Thoracic aorta (tissue), 2 donors: ENCODE results near the gene CTSC. TPM values are rescaled to one million over a fixed set of nuclear protein-coding genes. Genes with fewer than 3 reads are reported as not detected.

Experiments used
- ATAC-seq: fragments of 150-250 bp; one replicate; pipeline ENCODE4 v1.8.0; 2017; ENCODE audit warnings: low read depth; ENCODE audit not compliant: insufficient number of reproducible peaks, low FRiP score
- DNase-seq: peaks from one replicate; pipeline ENCODE4 v3.0.0-alpha.2; 2020; ENCODE audit warnings: low spot score
- H3K27ac ChIP-seq, 2 donors: fragments of 200-600 bp; sonication (generic); 1 replicate in 1 of 2; 2 replicates in 1 of 2; pipeline ENCODE4 v1.5.1; 2016; ENCODE audit warnings: mild to moderate bottlenecking in 2 of 2, moderate library complexity in 2 of 2
- H3K27me3 ChIP-seq: fragments of 200-600 bp; sonication (generic); replicated peaks from 2 replicates; pipeline ENCODE4 v1.6.0; 2016; ENCODE audit warnings: mild to moderate bottlenecking; ENCODE audit not compliant: insufficient read depth
- H3K36me3 ChIP-seq: fragments of 200-600 bp; sonication (generic); one replicate; pipeline ENCODE4 v1.5.1; 2016
- H3K4me1 ChIP-seq, 2 donors: fragments of 200-600 bp; sonication (generic); 1 replicate in 1 of 2; 2 replicates in 1 of 2; pipeline versions ENCODE4 v1.5.1 to v1.6.0; 2016; ENCODE audit warnings: low read depth in 2 of 2, mild to moderate bottlenecking in 1 of 2; ENCODE audit not compliant: control insufficient read depth in 1 of 2
- H3K4me3 ChIP-seq: fragments of 200-600 bp; sonication (generic); 2 replicates; pipeline ENCODE4 v1.5.1; 2016; ENCODE audit warnings: mild to moderate bottlenecking
- H3K9me3 ChIP-seq: fragments of 200-600 bp; sonication (generic); 2 replicates; pipeline ENCODE4 v1.5.1; 2016
- total RNA-seq, 2 donors: library from RNA; depleted of rRNA; stranded (reverse); fragments of >200 nt; gene quantifications; one replicate each; pipeline versions ENCODE4 v1.1.0 to v1.2.3, GENCODE V29; 2016
- TF ChIP-seq, protein P1 (sequence below): fragments of 200-600 bp; sonication (generic); IDR thresholded peaks from one replicate; pipeline ENCODE4 v1.5.1; 2019; ENCODE audit warnings: antibody characterized with exemption

CTSC gene
- total RNA-seq, 2 donors from 2014 or later = 49.0 to 91.1 TPM

DNA sequence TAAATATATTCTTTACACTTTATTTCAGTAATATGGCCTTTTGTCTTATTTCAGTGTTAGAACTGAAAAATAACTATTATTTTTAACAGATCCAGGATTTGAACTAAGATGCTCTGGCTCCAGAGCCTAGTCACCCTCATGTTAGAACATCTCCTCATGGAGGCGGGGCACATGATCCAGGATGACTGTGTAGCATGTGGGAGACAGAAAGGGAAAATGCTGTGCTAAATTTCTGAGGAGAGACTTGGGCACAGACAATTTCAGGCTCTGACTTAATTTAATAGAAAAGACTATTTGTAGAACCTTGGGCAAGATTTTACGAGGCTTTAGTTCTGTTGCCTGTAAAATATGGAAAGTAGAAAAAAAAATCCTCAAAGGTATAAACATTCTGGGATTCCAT, 24.1 kb downstream of the CTSC start:
- Histone ChIP-seq H3K27ac (no peak overlapping the region), H3K4me1 (peaks cover 13 to 42% of the 10 kb centered on the region in 2 donors), H3K36me3 (no peaks in the 10 kb centered on the region), H3K27me3 (no peaks in the 10 kb centered on the region), H3K4me3 (no peak overlapping the region), H3K9me3 (no peaks in the 10 kb centered on the region)
- ATAC-seq (no peak), DNase-seq (no peak)
- TF ChIP-seq, protein P1, sequence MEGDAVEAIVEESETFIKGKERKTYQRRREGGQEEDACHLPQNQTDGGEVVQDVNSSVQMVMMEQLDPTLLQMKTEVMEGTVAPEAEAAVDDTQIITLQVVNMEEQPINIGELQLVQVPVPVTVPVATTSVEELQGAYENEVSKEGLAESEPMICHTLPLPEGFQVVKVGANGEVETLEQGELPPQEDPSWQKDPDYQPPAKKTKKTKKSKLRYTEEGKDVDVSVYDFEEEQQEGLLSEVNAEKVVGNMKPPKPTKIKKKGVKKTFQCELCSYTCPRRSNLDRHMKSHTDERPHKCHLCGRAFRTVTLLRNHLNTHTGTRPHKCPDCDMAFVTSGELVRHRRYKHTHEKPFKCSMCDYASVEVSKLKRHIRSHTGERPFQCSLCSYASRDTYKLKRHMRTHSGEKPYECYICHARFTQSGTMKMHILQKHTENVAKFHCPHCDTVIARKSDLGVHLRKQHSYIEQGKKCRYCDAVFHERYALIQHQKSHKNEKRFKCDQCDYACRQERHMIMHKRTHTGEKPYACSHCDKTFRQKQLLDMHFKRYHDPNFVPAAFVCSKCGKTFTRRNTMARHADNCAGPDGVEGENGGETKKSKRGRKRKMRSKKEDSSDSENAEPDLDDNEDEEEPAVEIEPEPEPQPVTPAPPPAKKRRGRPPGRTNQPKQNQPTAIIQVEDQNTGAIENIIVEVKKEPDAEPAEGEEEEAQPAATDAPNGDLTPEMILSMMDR = no peak

DNA sequence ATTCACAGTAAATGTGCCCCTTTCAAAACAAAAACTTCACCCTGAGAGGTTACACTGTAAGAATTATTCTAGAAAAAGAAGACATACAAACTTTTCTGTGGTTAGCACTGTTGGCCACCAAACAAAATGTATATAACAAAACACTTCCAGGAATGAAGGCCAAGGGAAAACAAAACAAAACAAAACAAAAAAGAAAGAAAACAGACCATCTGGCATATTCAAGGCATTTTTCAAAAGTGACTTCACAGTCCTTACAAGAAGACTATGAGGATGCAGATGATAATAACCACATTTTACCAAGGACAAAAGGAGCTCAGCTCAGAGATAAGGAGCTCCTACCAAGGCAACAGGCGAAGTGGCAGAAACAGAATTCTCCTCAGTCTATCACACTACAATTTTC, 24.9 kb downstream of the CTSC start:
- DNase-seq (no peak), ATAC-seq (no peak)
- H3K9me3 ChIP-seq = no peaks in the 10 kb centered on the region
- no peaks in the 10 kb centered on the region for H3K27me3 ChIP-seq
- no peak overlapping the region for H3K4me3 ChIP-seq
- H3K4me1 ChIP-seq = peaks cover 13 to 34% of the 10 kb centered on the region in 2 donors
- H3K36me3 ChIP-seq = no peaks in the 10 kb centered on the region
- H3K27ac ChIP-seq = no peak overlapping the region
- TF ChIP-seq, protein P1 = no peak

DNA sequence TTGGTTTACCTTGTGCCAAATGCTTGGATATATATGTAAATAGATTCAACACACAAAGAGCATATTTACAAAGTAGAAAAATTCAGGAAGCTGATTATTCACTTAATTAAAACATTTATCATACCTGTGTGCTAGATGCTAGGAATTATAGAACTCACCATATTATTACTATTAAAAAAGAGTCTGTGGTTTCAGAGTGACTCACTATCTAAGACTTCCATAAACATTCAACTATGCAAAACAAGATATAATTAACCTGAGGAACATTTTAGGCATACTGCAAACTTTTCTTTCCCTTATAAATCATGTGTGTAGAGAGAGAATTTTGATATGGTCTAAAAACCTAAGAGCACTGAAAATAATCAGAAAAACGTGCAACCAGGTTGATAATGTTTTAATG, 27.3 kb downstream of the CTSC start:
- Histone ChIP-seq H3K9me3 (no peaks in the 10 kb centered on the region), H3K27me3 (no peaks in the 10 kb centered on the region), H3K36me3 (no peaks in the 10 kb centered on the region), H3K4me1 (peaks cover 13 to 30% of the 10 kb centered on the region in 2 donors), H3K27ac (no peak overlapping the region), H3K4me3 (no peak overlapping the region)
- TF ChIP-seq, protein P1 = no peak
- ATAC-seq = no peak
- DNase-seq = no peak

DNA sequence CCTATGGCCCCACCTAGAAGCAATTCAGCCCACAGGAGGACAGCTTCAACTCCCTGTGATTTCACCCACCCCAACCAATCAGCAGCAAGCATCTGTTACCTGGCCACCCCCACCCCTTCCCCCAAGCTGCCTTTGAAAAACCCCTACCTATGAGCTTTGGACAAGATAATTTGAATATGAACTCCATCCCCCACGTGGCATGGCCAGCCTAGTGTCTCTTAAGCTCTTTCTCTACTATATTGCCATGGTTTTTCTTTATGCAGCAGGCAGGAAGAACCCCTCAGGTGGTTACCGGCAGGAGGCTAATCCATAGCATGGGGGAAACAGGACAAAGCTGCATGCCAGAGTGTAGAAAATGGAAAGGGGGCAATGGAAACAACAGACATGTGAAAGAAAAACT, 29.0 kb downstream of the CTSC start:
- Histone ChIP-seq H3K27me3 (no peaks in the 10 kb centered on the region), H3K4me3 (no peak overlapping the region), H3K4me1 (peaks cover 13 to 30% of the 10 kb centered on the region in 2 donors), H3K9me3 (no peaks in the 10 kb centered on the region), H3K27ac (no peak overlapping the region), H3K36me3 (no peaks in the 10 kb centered on the region)
- no peak for ATAC-seq
- TF ChIP-seq, protein P1 = no peak
- DNase-seq = no peak

DNA sequence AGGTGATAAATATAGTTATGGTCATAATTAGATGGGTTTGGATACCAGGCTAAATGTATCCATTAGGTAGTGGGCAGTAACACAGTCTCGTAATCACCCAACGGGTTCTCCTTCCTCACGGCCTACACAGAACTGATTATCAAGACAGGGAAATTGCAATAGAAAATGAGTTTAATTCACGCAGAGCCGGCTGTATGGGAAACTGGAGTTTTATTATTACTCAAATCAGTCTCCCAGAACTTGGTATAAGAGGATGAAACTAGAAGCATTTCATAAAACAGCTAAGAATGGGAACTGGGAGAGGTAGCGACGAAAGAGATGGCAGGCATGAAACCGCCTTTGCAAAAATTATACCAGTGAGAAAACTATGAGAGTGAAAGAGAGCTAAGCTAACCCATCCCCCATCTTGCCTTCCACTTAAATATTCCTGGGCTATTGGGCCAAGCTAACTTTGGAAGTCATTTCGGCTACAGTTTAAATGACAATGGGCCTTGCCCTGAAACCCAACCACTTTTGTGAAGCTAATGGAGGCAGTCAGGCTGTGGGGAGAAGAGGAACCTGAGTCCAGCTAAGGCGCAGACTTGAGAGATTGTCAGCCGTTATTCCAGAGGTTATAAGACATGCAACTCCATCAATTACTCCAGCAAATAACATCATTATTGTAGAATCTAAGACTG, 29.6 kb downstream of the CTSC start:
- DNase-seq = no peak
- TF ChIP-seq, protein P1 = no peak
- no peak for ATAC-seq

More for the DNA sequence above, 29.6 kb downstream of the CTSC start:
- Histone ChIP-seq H3K27me3 (no peaks in the 10 kb centered on the region), H3K9me3 (no peaks in the 10 kb centered on the region), H3K4me1 (peaks cover 10 to 23% of the 10 kb centered on the region in 2 donors), H3K4me3 (no peak overlapping the region), H3K27ac (no peak overlapping the region), H3K36me3 (no peaks in the 10 kb centered on the region)
